Breast epithelium (tissue), 4 donors: ENCODE results near the gene LIPH. TPM values are rescaled to one million over a fixed set of nuclear protein-coding genes. Genes with fewer than 3 reads are reported as not detected.

Experiments used
- DNase-seq, 2 donors: peaks; one replicate each; pipeline ENCODE4 v3.0.0-alpha.2; 2019; ENCODE audit warnings: low spot score in 2 of 2
- H3K27ac ChIP-seq, 2 donors: fragments of 200-600 bp; sonication (generic) in 1 of 2; one replicate each; pipeline ENCODE4 v1.5.1; 2016 to 2019; ENCODE audit warnings: mild to moderate bottlenecking in 1 of 2
- H3K27me3 ChIP-seq, 2 donors: fragments of 200-600 bp; sonication (generic) in 1 of 2; one replicate each; pipeline versions ENCODE4 v1.5.1 to v1.6.0; 2017 to 2019; ENCODE audit warnings: control low read depth in 1 of 2, mild to moderate bottlenecking in 1 of 2
- H3K36me3 ChIP-seq: fragments of 200-600 bp; one replicate; pipeline ENCODE4 v1.5.1; 2019
- H3K4me1 ChIP-seq, 2 donors: fragments of 200-600 bp; sonication (generic); one replicate each; pipeline ENCODE4 v1.5.1; 2016 to 2019; ENCODE audit warnings: control low read depth in 1 of 2
- H3K4me3 ChIP-seq, 3 donors: fragments of 200-600 bp; sonication (generic); 1 replicate in 2 of 3; 2 replicates in 1 of 3; pipeline ENCODE4 v1.5.1; 2016 to 2019; ENCODE audit warnings: mild to moderate bottlenecking in 3 of 3, moderate library complexity in 2 of 3
- H3K9me3 ChIP-seq, 2 donors: fragments of 200-600 bp; sonication (generic) in 1 of 2; one replicate each; pipeline ENCODE4 v1.5.1; 2016 to 2019; ENCODE audit warnings: control low read depth in 1 of 2
- CTCF ChIP-seq, 3 donors: fragments of 450-650 bp; IDR thresholded peaks; one replicate each; pipeline ENCODE4 v1.5.1; 2016 to 2017; ENCODE audit warnings: antibody characterized with exemption in 3 of 3, mild to moderate bottlenecking in 3 of 3, moderate library complexity in 3 of 3
- POLR2A ChIP-seq: fragments of 450-650 bp; IDR thresholded peaks from one replicate; pipeline ENCODE4 v1.6.1; 2016; ENCODE audit warnings: antibody characterized with exemption, mild to moderate bottlenecking, moderate library complexity
- POLR2AphosphoS5 ChIP-seq, 3 donors: sonication (generic); formaldehyde crosslinking; IDR thresholded peaks; one replicate each; pipeline ENCODE4 v1.6.1; 2017; ENCODE audit warnings: antibody characterized with exemption in 3 of 3
- intact Hi-C: fragments of 100-400 bp; cut with DNase I; formaldehyde crosslinking; loops from one replicate; pipeline ENCODE4 v1.15.1; 2023; ENCODE audit warnings: low total_unique reads
- total RNA-seq, 3 donors: library from RNA; depleted of rRNA; stranded (reverse); fragments of >200 nt; gene quantifications; one replicate each; pipeline ENCODE4 v1.1.0, GENCODE V29; 2016

Gene LIPH
- total RNA-seq, 3 donors from 2014 or later: 5.6 to 10.4 TPM; not detected in 1

- intact Hi-C loops: no loop called here
- no peak for DNase-seq
Observed at GRCh38 chr3:185457376-185457775, 95.0 kb downstream of the LIPH start.

More at GRCh38 chr3:185457376-185457775, 95.0 kb downstream of the LIPH start:
- no peaks in the 10 kb centered on the region for H3K27me3 ChIP-seq
- no peak overlapping the region for H3K4me3 ChIP-seq
- TF ChIP-seq POLR2AphosphoS5 (IDR thresholded peaks at IDR 0.05): no peak
- no peak for TF ChIP-seq POLR2A
- no peak for TF ChIP-seq CTCF (IDR thresholded peaks at IDR 0.05)
- H3K27ac ChIP-seq: no peak overlapping the region
- no peaks in the 10 kb centered on the region for H3K9me3 ChIP-seq
- H3K36me3 ChIP-seq: no peaks in the 10 kb centered on the region
- no peaks in the 10 kb centered on the region for H3K4me1 ChIP-seq

Other genes starting within 250 kb of the LIPH start
- 10 to 100 TPM in 2 of 3 donors, 1 to 10 TPM in 1; 9.1 to 34.7 (median 23.9) TPM for gene MAP3K13, start 189.5 kb downstream of the LIPH start, total RNA-seq
- gene TMEM41A, start 53.6 kb downstream of the LIPH start, total RNA-seq: 10 to 100 TPM; 11.5 to 22.2 (median 15.1) TPM
- 10 to 100 TPM; 32.0 to 45.2 (median 34.4) TPM for gene SENP2, start 33.7 kb upstream of the LIPH start, total RNA-seq